ENCODE results near the gene MYCBP2. TPM values are rescaled to one million over a fixed set of nuclear protein-coding genes. Genes with fewer than 3 reads are reported as not detected.
"Not testable (repeated sequence)": the region's sequence is repeated elsewhere in the genome, so short reads cannot be mapped to it uniquely, and the experiment has no call there.

The MYCBP2 gene
- polyA plus RNA-seq, 1 of the 3 experiments (the other 2 are of a cell fraction) = 18.5 TPM

- Histone ChIP-seq H3K4me2 (no peak overlapping the region), H3K4me3 (ENCODE audit: low read depth in 2 of 2, low read length in 1 of 2) (no peak overlapping the region), H3K9me2 (no peaks in the 10 kb centered on the region), H3K79me2 (ENCODE audit: insufficient read depth) (peaks cover 95% of the 10 kb centered on the region), H3K27ac (ENCODE audit: low read depth in 2 of 2, low read length in 1 of 2) (no peak overlapping the region), H3K9ac (no peak overlapping the region), H3F3A (replicated peaks; ENCODE audit: insufficient read depth) (peaks cover 12% of the 10 kb centered on the region), H3K9me3 (no peaks in the 10 kb centered on the region), H3K36me3 (replicated peaks in 1 of 2; ENCODE audit: control insufficient read depth in 1 of 2, insufficient read depth in 2 of 2, low read length in 1 of 2) (peaks cover 75 to 87% of the 10 kb centered on the region in 2 experiments), H2AFZ (ENCODE audit: low read depth) (no peak overlapping the region), H3K27me3 (ENCODE audit: insufficient read depth) (no peaks in the 10 kb centered on the region), H4K20me1 (ENCODE audit: insufficient read depth) (peaks cover 49% of the 10 kb centered on the region), H3K4me1 (ENCODE audit: control insufficient read depth in 1 of 2, insufficient read depth in 2 of 2, low read depth in 1 of 2, low read length in 1 of 2) (no peaks in the 10 kb centered on the region)
- 98% methylated on average over 2 of the region's 2 CpGs for WGBS (ENCODE audit: low lambda C conversion rate)
- TF ChIP-seq MEF2A (IDR thresholded peaks at IDR 0.05; ENCODE audit: borderline replicate concordance, low read depth) (no peak), GATA2 (CRISPR knock-in tag; IDR thresholded peaks at IDR 0.05) (no peak), CHD2 (IDR thresholded peaks at IDR 0.05; ENCODE audit: low read length, partially characterized antibody) (no peak)
- TF ChIP-seq, protein P1, sequence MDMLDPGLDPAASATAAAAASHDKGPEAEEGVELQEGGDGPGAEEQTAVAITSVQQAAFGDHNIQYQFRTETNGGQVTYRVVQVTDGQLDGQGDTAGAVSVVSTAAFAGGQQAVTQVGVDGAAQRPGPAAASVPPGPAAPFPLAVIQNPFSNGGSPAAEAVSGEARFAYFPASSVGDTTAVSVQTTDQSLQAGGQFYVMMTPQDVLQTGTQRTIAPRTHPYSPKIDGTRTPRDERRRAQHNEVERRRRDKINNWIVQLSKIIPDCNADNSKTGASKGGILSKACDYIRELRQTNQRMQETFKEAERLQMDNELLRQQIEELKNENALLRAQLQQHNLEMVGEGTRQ (IDR thresholded peaks at IDR 0.05; ENCODE audit: borderline replicate concordance, low read depth, low read length) = no peak
- POLR2A ChIA-PET = no interaction called here
- DNase-seq = no peak
- CTCF ChIA-PET = interaction anchor here (1.1 to 1.6 kb wide), 3 partner anchors 13 to 463 kb away, joined by 3 read pairs; no protein-coding TSS in a partner anchor
Observed at GRCh38 chr13:77014906-77015685, 311.8 kb downstream of the MYCBP2 start.

DNA sequence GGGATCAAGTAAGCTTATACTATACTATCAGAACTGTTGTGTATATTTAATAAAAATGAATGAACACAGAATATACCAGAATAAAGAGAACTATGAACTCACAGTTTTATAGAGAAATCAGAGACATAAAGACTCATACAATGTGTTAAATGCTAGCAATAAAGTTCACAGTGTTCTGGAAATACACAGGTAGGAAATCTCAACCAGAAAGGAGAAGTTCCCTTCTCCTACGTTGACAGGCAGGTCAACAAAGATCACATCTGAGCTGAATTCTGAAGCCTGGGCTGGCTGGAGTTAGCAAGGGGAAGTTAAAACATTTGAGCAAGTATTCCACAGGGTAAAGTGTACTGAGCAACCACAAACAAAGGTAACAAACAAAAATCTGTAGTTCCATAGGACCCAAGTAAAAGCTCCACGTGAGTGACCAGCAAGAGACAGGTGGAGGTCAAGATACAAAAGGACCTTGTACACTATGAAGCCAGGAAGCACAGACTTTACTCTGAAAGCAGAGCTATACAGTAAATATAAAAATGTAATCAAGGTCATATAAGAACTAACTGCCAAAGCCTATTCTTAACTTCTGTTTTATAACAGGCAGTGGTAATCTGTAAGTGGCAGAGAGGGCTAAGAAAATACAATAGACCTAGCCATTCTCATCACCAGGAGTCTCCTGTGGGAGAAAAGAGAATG lies 312.9 kb downstream of the MYCBP2 start:
- POLR2A ChIA-PET = interaction anchor here (0.7 kb wide), 1 partner anchor 1134 kb away, joined by 3 read pairs; no protein-coding TSS in a partner anchor
- Histone ChIP-seq H3K36me3 (replicated peaks in 1 of 2; ENCODE audit: control insufficient read depth in 1 of 2, insufficient read depth in 2 of 2, low read length in 1 of 2) (peaks cover 76 to 90% of the 10 kb centered on the region in 2 experiments), H3K27me3 (ENCODE audit: insufficient read depth) (no peaks in the 10 kb centered on the region), H3K4me1 (ENCODE audit: control insufficient read depth in 1 of 2, insufficient read depth in 2 of 2, low read depth in 1 of 2, low read length in 1 of 2) (no peaks in the 10 kb centered on the region), H3K4me3 (ENCODE audit: low read depth in 2 of 2, low read length in 1 of 2) (no peak overlapping the region), H3K27ac (ENCODE audit: low read depth in 2 of 2, low read length in 1 of 2) (no peak overlapping the region), H3K9me2 (no peaks in the 10 kb centered on the region), H3F3A (replicated peaks; ENCODE audit: insufficient read depth) (peaks cover 12% of the 10 kb centered on the region), H3K79me2 (ENCODE audit: insufficient read depth) (peaks cover 94% of the 10 kb centered on the region), H4K20me1 (ENCODE audit: insufficient read depth) (peaks cover 45% of the 10 kb centered on the region), H3K9me3 (no peaks in the 10 kb centered on the region), H2AFZ (ENCODE audit: low read depth) (no peak overlapping the region), H3K9ac (no peak overlapping the region), H3K4me2 (no peak overlapping the region)
- 94% methylated on average over 2 of the region's 2 CpGs for WGBS (ENCODE audit: low lambda C conversion rate)
- no peak for DNase-seq
- CTCF ChIA-PET = interaction anchor here (1.6 kb wide), 2 partner anchors 21 to 464 kb away, joined by 3 read pairs; no protein-coding TSS in a partner anchor
- TF ChIP-seq FOSL2 (IDR thresholded peaks at IDR 0.05; ENCODE audit: borderline replicate concordance, low read depth) = no peak
- no peak for TF ChIP-seq RAD21 (IDR thresholded peaks at IDR 0.05; ENCODE audit: low read length)
- no peak for TF ChIP-seq GABPA (IDR thresholded peaks at IDR 0.05; ENCODE audit: low read depth)
- no peak for TF ChIP-seq FOXM1 (IDR thresholded peaks at IDR 0.05; ENCODE audit: low read depth)
- TF ChIP-seq NRF1 (IDR thresholded peaks at IDR 0.05; ENCODE audit: low read depth, low read length) = no peak
- TF ChIP-seq TEAD4 (IDR thresholded peaks at IDR 0.05; ENCODE audit: borderline replicate concordance, insufficient read depth) = no peak
- no peak for TF ChIP-seq USF1 (IDR thresholded peaks at IDR 0.05; ENCODE audit: borderline replicate concordance, low read depth)
- TF ChIP-seq, protein P2, sequence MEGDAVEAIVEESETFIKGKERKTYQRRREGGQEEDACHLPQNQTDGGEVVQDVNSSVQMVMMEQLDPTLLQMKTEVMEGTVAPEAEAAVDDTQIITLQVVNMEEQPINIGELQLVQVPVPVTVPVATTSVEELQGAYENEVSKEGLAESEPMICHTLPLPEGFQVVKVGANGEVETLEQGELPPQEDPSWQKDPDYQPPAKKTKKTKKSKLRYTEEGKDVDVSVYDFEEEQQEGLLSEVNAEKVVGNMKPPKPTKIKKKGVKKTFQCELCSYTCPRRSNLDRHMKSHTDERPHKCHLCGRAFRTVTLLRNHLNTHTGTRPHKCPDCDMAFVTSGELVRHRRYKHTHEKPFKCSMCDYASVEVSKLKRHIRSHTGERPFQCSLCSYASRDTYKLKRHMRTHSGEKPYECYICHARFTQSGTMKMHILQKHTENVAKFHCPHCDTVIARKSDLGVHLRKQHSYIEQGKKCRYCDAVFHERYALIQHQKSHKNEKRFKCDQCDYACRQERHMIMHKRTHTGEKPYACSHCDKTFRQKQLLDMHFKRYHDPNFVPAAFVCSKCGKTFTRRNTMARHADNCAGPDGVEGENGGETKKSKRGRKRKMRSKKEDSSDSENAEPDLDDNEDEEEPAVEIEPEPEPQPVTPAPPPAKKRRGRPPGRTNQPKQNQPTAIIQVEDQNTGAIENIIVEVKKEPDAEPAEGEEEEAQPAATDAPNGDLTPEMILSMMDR (IDR thresholded peaks at IDR 0.05) = no peak
- no peak for TF ChIP-seq NFIC (IDR thresholded peaks at IDR 0.05; ENCODE audit: borderline replicate concordance)
- no peak for TF ChIP-seq CHD2 (IDR thresholded peaks at IDR 0.05; ENCODE audit: low read length, partially characterized antibody)
- no peak for TF ChIP-seq POLR2AphosphoS5 (IDR thresholded peaks at IDR 0.05; ENCODE audit: low read depth, low read length)

DNA sequence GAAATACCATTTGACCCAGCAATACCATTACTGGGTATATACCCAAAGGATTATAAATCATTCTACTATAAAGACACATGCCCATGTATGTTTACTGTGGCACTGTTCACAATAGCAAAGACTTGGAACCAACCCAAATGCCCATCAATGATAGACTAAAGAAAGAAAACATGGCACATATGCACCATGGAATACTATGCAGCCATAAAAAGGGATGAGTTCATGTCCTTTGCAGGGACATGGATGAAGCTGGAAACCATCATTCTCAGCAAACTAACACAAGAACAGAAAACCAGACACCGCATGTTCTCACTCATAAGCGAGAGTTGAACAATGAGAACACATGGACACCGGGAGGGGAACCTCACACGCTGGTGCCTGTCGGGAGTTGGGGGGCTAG lies 317.2 kb downstream of the MYCBP2 start:
- not testable (repeated sequence) for H2AFZ ChIP-seq (ENCODE audit: low read depth); H3K9ac ChIP-seq; H3F3A ChIP-seq (replicated peaks; ENCODE audit: insufficient read depth); H3K4me3 ChIP-seq (ENCODE audit: low read depth in 2 of 2, low read length in 1 of 2); H3K4me1 ChIP-seq (ENCODE audit: control insufficient read depth in 1 of 2, insufficient read depth in 2 of 2, low read depth in 1 of 2, low read length in 1 of 2); H3K27me3 ChIP-seq (ENCODE audit: insufficient read depth); H3K27ac ChIP-seq (ENCODE audit: low read depth in 2 of 2, low read length in 1 of 2); H3K9me2 ChIP-seq; H3K9me3 ChIP-seq; DNase-seq; H3K4me2 ChIP-seq
- peaks cover 79% of the 10 kb centered on the region for H3K79me2 ChIP-seq (ENCODE audit: insufficient read depth)
- CTCF ChIA-PET = interaction anchor here (1.3 kb wide), 1 partner anchor 27 kb away, joined by 3 read pairs; no protein-coding TSS in a partner anchor
- 84% methylated on average over 5 of the region's 5 CpGs for WGBS (ENCODE audit: low lambda C conversion rate)
- peaks cover 60 to 63% of the 10 kb centered on the region in 2 experiments for H3K36me3 ChIP-seq (replicated peaks in 1 of 2; ENCODE audit: control insufficient read depth in 1 of 2, insufficient read depth in 2 of 2, low read length in 1 of 2)
- peaks cover 46% of the 10 kb centered on the region for H4K20me1 ChIP-seq (ENCODE audit: insufficient read depth)
- POLR2A ChIA-PET = interaction anchor here (0.6 kb wide), 1 partner anchor 469 kb away, joined by 6 read pairs; no protein-coding TSS in a partner anchor
